Mesothelial cell of epicardium (in vitro differentiated cells): ENCODE results near the gene CCL25. TPM values are rescaled to one million over a fixed set of nuclear protein-coding genes. Genes with fewer than 3 reads are reported as not detected.

Source experiments
- DNase-seq, 2 experiments: peaks; one replicate each; pipeline ENCODE4 v3.0.0; 2021; ENCODE audit warnings: low spot score in 2 of 2; ENCODE audit not compliant: unreplicated experiment in 2 of 2
- H3K27ac Mint-ChIP-seq: 2 replicates; pipeline ENCODE4 v1.8.0; 2021; ENCODE audit warnings: mixed read lengths
- H3K27me3 Mint-ChIP-seq: 2 replicates; pipeline ENCODE4 v1.8.0; 2021; ENCODE audit warnings: low read depth, mixed read lengths
- H3K36me3 Mint-ChIP-seq: 2 replicates; pipeline ENCODE4 v1.8.0; 2021; ENCODE audit warnings: mixed read lengths
- H3K4me1 Mint-ChIP-seq: 2 replicates; pipeline ENCODE4 v1.8.0; 2021; ENCODE audit warnings: mixed read lengths
- H3K4me3 Mint-ChIP-seq: 2 replicates; pipeline ENCODE4 v1.8.0; 2021; ENCODE audit warnings: mild to moderate bottlenecking, moderate library complexity, mixed read lengths
- H3K9me3 Mint-ChIP-seq: 2 replicates; pipeline ENCODE4 v1.8.0; 2021; ENCODE audit warnings: mixed read lengths
- total RNA-seq: library from RNA; stranded (reverse); gene quantifications from 3 replicates; pipeline ENCODE4 v1.2.1, GENCODE V29; 2021
- TF ChIP-seq, protein P1 (sequence below): fragments of 200-600 bp; sonication (generic); IDR thresholded peaks from one replicate; pipeline ENCODE4 v1.5.0; 2021; ENCODE audit warnings: antibody characterized with exemption; ENCODE audit not compliant: unreplicated experiment

The CCL25 gene
- total RNA-seq, 1 donor from 2014 or later: 0.42 TPM

DNA sequence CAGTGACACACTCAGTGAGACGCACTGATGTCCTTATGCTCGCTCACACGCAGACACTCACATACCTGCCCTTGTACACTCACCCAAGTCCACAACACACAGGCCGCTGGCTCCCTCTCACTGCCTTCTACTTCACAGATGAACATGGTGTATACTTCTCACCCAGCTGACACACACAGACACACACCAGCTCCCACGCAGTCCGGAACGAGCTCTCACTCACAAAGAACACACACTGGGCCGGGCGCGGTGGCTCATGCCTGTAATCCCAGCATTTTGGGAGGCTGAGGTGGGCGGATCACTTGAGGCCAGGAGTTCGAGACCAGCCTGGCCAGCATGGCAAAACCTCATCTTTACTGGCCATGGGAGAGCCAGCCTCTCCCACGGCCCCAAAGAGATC lies 31.6 kb downstream of the CCL25 start:
- TF ChIP-seq, protein P1, sequence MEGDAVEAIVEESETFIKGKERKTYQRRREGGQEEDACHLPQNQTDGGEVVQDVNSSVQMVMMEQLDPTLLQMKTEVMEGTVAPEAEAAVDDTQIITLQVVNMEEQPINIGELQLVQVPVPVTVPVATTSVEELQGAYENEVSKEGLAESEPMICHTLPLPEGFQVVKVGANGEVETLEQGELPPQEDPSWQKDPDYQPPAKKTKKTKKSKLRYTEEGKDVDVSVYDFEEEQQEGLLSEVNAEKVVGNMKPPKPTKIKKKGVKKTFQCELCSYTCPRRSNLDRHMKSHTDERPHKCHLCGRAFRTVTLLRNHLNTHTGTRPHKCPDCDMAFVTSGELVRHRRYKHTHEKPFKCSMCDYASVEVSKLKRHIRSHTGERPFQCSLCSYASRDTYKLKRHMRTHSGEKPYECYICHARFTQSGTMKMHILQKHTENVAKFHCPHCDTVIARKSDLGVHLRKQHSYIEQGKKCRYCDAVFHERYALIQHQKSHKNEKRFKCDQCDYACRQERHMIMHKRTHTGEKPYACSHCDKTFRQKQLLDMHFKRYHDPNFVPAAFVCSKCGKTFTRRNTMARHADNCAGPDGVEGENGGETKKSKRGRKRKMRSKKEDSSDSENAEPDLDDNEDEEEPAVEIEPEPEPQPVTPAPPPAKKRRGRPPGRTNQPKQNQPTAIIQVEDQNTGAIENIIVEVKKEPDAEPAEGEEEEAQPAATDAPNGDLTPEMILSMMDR: no peak
- Mint-ChIP-seq H3K4me1 (no peaks in the 10 kb centered on the region), H3K9me3 (no peaks in the 10 kb centered on the region), H3K27me3 (no peaks in the 10 kb centered on the region), H3K4me3 (no peak overlapping the region), H3K27ac (no peak overlapping the region), H3K36me3 (peaks cover 49% of the 10 kb centered on the region)
- DNase-seq: no peak

DNA sequence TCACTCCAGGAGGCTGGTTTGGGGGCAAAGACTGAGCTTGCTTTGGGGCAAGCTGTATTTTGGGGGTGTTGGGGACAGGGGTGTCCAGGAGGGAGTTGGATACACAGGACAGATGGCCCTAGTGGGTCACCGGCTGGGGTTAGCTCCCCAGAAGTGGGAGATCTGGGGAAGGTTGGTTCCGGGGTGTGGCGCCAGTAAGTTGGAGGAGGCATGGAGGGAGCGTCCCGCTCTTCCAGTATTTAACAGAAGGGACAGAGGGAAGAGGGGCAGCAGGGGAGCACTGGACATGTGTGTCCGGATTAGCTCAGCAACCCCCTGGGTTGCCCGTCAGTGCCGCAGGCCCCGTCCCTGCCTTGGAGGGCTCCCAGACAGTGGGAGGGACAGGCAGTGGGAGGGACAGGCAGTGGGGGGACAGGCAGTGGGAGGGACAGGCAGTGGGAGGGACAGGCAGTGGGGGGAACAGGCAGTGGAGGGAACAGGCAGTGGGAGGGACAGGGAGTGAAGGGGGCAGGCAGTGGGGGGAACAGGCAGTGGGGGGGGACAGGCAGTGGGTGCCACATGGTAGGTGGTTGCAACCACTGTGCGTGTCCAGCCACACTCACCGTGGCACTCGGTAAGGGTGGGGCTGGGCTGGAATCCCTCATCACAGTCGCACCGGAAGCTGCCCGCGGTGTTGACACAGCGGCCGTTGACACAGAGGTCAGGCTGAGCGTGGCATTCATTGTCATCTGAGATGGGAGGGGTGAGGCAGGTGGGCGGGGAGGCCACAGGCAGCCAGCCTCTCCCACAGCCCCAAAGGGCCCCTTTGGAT lies 33.2 kb downstream of the CCL25 start:
- Mint-ChIP-seq H3K4me3 (no peak overlapping the region), H3K4me1 (no peaks in the 10 kb centered on the region), H3K36me3 (peaks cover 41% of the 10 kb centered on the region), H3K27ac (no peak overlapping the region), H3K9me3 (no peaks in the 10 kb centered on the region), H3K27me3 (no peaks in the 10 kb centered on the region)
- TF ChIP-seq, protein P1: no peak
- DNase-seq: no peak

DNA sequence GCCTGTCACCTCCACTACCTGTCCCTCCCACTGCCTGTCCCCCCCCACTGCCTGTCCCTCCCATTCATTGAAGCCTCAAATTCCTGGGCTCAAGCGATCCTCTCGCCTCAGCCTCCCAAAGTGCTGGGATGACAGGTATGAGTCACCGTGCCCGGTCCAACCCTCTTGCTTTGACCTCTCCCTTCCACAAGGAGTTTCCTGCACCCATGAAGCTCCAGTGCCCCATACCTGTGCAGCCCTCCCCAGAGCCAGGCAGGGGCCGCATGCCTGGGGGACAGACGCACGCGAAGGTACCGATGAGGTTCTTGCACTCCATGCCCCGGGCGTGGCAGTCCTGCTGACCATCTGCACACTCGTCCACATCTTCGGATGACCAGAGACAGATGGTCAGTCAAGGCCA lies 34.3 kb downstream of the CCL25 start:
- H3K27ac Mint-ChIP-seq: no peak overlapping the region
- TF ChIP-seq, protein P1: no peak
- no peaks in the 10 kb centered on the region for H3K27me3 Mint-ChIP-seq
- no peaks in the 10 kb centered on the region for H3K9me3 Mint-ChIP-seq
- peaks cover 41% of the 10 kb centered on the region for H3K36me3 Mint-ChIP-seq
- no peaks in the 10 kb centered on the region for H3K4me1 Mint-ChIP-seq
- H3K4me3 Mint-ChIP-seq: no peak overlapping the region
- no peak for DNase-seq

DNA sequence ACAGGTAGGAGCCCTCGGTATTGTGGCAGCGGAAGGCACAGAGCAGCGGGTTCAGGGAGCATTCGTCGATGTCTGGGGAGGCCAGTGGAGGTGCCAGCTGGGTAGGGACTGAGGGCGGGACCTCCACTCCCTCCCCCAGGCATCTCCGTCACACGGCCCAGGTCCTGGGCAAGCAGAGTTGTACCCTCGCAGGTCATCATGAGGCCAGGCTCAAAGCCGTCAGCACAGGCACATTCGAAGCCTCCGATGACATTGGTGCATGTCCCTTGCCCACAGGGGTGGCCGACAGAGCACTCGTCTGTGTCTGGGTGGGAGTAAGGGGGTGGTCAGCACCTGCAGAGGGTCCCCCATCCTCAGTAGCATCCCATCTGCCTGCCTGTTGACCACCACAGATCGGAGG lies 35.3 kb downstream of the CCL25 start:
- H3K36me3 Mint-ChIP-seq: peaks cover 39% of the 10 kb centered on the region
- no peaks in the 10 kb centered on the region for H3K27me3 Mint-ChIP-seq
- H3K27ac Mint-ChIP-seq: no peak overlapping the region
- TF ChIP-seq, protein P1: no peak
- no peak overlapping the region for H3K4me3 Mint-ChIP-seq
- H3K9me3 Mint-ChIP-seq: no peaks in the 10 kb centered on the region
- no peaks in the 10 kb centered on the region for H3K4me1 Mint-ChIP-seq
- no peak for DNase-seq

DNA sequence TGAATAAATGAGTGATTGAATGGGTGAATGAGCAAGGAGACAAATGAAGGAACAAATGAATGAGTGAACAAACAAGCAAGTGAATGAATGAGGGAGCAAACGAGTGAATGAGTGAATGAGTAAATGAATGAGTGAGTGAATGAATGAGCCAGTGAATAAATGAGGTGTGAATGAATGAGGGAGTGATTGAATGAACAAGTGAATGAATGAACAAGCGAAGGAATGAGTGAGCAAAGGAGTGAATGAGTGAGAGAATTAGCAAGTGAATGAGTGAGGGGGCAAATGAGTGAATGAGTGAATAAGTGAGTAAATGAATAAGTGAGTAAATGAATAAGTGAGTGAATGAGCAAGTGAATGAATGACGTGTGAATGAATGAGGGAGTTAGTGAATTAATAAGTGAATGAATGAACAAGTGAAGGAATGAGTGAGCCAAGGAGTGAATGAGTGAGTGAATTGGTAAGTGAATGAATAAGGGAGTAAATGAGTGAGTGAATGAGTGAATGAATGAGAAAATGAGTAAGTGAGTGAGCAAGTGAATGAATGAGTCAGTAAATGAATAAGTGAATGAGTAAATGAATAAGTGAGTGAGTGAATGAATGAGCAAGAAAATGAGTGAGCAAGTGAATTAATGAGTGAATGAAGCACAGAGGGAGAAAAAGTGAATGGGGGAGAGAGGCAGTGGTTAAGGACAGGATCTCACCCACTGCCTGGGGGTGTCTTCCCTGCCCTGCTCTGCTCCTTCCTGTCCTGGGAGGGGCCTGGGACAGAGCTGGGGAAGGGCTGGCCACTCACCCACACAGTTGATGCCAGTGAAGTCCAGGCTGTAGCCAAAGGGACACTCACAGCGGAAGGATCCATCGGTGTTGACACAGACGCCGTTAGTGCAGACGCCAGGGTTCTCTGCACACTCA lies 36.4 kb downstream of the CCL25 start:
- DNase-seq: no peak
- Mint-ChIP-seq H3K4me1 (no peaks in the 10 kb centered on the region), H3K36me3 (peaks cover 38% of the 10 kb centered on the region), H3K9me3 (no peaks in the 10 kb centered on the region), H3K27me3 (no peaks in the 10 kb centered on the region), H3K4me3 (no peak overlapping the region), H3K27ac (no peak overlapping the region)
- TF ChIP-seq, protein P1: no peak
